Activated CD8-positive, alpha-beta memory T cell treated with anti-CD3 and anti-CD28 coated beads, Interleukin-2, amount 50 U/mL, for 24 hours (primary cell): ENCODE measurements around the gene NRARP.
A peak's percentile ranks its signal among the peaks of the same experiment; 100 is the strongest.
"Not testable (repeated sequence)": the region's sequence is repeated elsewhere in the genome, so short reads cannot be mapped to it uniquely, and the experiment has no call there.

Source experiments
- DNase-seq: peaks from one replicate; pipeline ENCODE4 v3.0.0-alpha.2; 2020; ENCODE audit errors: extremely low read depth

Gene NRARP

DNA sequence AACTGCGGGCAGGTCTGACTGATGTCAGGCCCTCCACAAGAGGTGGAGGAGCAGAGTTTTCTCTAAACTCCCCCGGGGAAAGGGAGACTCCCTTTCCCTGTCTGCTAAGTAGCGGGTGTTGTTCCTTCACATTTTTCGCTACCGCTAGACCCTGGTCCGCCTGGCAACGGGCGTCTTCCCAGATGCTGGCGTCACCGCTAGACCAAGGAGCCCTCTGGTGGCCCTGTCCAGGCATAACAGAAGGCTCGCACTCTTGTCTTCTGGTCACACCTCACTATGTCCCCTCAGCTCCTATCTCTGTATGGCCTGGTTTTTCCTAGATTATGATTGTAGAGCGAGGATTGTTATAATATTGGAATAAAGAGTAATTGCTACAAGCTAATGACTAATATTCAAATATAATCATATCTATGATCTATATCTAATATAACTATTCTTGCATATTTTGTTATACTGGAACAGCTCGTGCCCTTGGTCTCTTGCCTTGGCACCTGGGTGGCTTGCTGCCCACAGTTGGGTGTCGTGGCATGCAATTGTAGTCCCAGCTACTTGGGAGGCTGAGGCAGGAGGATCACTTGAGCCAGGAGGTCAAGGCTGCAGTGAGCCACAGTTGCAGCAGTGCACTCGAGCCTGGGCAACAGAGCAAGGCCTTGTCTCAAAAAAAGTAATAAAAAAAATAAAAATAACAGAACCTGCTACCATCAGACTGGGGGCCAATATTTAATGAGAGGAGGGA is 39.7 kb downstream of the NRARP start:
- DNase-seq: not testable (repeated sequence)

DNA sequence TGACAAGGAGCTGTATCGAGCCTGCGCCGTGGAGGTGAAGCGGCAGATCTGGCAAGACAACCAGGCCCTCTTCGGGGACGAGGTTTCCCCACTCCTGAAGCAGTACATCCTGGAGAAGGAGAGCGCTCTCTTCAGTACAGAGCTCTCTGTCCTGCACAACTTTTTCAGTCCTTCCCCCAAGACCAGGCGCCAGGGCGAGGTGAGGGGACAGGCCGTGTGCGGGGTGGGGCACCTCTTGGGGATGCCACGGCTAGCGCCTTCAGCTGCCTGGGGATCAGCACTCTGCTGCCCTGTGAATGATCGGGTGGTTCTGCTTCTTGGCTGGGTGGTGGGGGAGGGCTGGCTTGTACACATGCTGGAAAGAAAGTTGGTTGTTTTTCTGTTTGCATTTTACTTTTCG is 45.2 kb downstream of the NRARP start:
- DNase-seq: no peak

DNA sequence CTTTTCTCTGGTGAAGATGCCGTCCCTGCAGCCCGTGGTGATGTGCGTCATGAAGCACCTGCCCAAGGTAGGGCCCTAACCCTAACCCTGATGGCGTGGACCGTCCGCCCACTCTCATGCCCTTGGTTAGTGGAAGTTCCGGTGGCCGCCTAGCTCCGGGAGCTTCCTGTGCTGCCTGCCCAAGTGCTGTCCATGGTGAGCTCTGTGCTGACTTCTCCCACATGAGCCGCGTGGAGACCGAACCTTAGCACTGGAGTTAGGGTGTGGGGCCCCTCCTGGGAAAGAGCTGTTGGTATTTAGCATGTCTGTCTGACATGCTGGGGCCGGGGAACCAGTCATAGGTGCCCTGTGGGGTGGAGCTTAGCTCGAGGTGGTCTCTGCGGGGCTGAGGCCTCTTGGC is 45.7 kb downstream of the NRARP start:
- DNase-seq: no peak

DNA sequence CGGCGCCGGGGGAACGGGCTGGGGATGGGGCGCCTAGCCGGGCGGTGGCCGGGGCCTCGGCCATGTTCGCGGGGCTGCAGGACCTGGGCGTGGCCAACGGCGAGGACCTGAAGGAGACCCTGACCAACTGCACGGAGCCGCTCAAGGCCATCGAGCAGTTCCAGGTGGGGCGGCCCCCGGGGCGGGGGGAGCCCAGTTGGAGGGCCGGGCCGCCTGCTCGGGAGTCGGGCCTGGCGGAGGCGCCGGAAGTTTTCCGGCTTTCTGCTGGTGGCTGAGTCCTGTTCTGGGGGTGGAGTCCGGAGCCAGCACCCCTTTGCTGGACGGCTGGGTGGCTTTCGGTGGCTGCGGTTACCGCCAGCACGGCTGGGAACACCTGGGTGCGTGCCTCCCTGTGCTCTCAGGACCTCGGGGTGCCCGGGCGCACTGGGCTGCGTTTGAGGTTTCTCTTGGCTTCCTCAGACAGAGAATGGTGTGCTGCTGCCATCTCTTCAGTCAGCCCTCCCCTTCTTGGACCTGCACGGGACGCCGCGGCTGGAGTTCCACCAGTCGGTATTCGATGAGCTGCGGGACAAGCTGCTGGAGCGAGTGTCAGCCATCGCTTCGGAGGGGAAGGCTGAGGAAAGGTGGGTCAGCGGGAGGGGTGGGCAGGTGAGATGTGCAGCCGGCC is 46.5 kb downstream of the NRARP start:
- DNase-seq: no peak

DNA sequence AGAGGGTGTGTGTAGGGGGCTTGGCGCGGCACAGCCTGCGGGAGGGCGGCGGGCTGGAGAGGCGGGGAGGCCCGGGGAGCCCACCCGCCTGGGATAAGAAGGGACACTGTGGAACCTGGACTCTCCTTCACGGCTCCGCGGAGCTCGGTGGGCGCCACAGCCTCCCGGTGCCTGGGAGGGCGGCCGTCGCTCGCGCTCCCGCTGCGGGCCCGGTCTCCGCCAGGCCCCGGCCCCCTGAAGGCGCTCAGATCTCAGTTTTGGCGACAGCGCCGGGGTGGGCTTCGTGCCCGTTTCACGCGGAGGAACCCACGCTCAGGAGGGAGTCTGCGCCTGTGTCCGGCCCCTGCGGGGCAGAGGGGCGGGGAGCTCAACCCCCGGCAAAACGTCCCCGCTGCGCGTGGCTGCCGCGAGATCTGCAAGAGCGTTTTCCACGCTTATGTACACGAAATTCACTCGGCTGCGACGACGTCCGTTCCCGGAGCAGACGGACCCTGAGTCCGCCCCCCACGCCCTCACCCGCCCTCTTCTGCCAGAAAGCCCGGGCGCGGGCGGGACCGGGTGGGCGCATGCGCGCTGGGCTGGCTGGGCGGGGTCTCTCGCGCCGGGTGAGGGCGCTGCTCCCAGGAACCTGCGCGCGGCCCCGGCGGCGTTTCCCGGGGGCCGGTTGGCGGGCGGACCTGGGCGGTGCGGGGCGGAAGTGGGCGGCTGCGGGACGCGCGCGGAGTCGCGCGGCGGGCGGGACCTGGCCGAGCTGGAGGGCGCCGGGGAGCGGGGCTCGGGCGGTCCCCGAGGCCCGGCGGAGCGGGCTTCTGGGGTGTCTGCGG is 47.2 kb downstream of the NRARP start, which contains the start of gene NELFB:
Gene NELFB, plus strand, starts transcription at position 704 of the 824 bp plus-strand sequence.
- DNase-seq: peak; percentile 84

DNA sequence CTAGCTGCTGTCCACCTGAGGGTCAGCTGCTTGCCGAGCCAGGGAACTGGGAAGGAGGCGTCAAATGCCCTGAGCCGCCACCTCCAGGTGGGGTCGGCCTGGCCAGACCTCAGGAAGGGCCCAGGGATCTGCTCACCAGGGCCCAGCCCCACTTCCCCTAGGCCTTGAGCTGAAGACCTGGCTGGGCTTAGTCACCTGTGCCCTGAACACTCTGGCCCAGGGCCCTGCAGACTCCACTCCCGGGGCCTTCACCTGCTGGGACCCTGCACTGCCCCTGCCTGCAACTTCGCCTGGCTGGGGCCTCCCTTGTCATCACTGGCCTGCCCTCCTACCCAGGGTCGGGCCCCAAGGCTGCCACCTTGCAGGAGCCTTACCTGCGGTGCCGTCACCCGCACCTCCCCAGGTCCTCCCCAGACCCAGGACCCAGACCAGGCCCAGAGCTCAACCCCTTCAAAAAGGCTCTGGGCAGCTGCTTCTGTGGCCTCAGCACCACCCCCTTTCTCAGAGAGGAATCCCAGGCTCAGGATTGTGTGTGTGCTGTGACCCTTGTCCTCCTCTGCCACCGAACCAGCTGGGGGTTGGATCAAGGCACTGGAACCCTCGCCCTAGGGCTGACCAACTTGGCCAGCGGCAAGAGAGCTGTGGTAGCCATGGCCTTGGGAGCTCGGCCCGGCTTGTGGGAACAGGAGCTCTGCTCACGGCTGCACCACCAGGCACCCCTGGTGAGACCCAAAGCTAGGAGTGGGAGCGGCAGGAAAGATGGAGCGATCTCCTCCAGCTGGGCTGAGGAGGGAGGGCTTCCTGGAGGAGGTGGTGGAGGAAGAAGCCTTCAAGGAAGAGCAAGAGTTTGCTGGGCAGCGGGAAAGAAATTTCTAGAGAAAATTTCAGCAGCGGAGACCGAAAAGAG is 48.1 kb downstream of the NRARP start:
- no peak for DNase-seq

DNA sequence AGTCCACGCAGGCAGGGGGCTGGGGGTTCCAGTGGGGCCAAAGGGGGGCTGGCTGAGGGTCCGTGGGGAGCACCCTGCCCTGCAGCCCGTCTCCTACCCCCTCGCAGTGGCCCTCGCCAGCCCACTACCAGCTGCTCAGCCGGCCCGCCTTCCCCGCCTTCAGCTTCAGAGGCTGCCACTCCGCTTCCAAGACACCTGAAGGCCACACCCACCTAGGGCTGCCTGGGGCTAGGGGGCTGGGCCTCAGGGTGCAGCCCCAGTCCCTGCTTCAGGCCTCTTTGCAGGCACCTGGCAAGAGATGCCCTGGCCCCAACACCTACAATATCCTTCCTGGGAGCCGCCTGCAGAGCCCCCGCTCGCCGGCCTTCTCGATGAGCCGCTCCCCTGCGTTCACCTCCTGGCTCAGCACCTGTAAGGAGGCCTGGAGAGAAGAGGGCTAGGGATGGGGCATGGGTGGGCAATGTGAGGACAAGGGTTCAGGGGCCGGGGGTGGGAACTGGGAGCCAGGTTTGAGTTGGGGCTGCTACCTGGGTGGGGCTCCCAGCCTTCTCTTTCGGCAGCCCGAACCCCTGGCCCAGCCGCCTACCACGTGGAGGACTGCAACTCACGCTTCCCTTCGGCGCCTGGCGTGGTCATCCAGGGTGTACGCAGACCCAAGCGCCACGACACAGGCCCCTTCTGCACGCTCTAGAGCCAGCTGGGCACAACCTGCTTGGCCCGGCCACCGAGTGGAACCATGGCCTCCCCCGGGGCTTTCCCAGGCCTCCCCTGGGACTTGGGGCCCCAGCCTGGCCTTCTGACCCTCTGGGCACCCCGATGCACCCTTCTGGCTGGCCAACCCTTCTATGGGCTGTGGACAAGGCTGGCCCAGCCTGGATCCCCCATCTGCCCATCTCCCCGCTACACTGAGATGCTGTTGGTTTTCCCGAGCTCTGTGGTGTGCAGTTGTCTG is 49.2 kb downstream of the NRARP start:
- no peak for DNase-seq

DNA sequence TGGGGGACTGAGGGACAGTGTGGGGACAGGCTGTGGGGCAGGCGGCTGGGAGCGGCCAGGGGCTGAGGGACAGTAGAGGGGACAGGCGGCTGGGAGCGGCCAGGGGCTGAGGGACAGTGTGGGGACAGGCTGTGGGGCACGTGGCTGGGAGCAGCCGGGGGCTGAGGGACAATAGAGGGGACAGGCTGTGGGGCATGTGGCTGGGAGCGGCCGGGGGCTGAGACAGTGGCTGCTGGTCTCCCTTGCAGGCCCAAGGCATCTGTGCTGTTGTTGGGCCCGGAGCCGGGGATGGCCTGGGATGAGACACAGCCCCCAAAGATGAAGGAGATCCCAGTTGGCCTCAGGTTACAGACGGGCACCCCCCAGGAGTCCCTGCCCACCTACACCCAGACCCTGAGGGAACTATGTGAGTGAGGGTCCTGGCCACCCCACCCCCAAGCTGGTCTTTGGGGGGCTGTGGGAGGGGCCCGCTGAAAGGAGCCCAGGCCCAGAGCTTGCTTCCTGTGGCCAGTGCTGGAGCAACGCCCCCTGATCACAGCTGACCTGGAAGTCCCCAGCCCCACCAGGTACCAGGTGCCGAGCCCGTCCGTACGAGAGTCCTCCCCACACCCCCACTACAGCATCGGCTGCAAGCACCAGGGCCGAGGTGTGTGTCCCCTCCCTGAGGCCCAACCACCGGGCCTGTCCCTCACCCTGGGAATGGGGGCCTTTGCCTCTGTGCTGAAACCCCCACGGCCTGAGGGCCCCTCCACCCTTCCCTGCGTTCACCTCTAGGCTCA is 50.4 kb downstream of the NRARP start:
- no peak for DNase-seq

DNA sequence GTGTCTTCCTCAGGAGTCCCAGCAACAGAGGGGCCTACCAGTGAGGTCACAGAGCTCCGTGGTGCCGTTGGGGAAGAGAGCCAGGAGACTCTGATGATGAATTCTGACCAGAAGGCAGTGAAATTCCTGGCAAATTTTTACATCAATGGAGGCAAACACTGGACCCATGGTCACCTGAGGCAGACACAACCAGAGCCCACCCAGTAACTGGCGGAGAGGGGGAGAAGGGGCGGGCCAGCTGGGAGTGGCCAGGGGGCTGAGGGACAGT is 50.9 kb downstream of the NRARP start, which contains the start of gene STPG3:
Gene STPG3, plus strand, starts transcription at position 93 of the 268 bp plus-strand sequence. Its CDS starts 1 bp downstream, at position 94.
- DNase-seq: no peak

DNA sequence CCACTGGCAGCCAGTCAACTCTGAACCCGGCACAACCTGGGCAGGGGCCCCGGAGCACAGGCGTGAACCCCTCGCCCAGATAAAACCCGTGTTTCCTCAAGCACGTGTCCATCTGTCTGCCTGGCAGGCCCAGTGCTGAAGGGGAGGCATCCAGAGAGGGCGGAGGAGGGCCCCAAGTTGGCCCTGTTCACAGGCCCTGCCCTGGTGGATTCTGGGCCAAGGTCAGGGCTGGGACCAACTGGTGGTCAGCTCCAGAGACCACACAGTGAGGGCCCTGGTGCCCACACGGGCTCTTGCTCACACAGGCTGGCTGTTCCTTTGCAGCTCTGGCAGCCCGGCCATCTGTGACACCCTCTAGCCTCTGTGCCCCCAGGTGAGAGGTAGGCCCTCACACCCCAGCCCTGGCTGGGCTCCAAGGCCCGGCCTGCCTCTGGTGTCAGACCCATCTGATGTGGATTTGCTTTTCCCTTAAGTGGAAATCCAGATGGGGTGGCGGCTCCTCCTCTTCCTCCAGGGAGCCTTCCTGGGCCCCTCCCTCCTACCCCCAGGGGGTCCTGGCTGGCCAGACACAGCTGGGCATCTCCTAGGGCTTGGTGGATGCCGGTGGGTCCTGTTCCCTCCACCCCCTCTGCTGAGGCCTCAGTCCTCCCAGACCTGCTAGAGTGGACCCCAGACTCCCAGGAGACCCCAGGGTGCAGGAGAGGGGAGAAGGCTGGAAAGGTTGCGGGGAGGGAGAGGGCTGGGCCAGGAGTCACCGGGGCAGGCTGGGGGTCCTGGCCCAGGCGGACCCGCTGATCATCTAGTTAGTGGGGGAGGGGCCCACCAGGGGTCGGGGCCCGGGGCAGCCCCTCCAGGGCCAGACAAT is 51.5 kb downstream of the NRARP start:
- no peak for DNase-seq
